HCT116 (cell line): ENCODE data around the gene MVB12A. TPM values are rescaled to one million over a fixed set of nuclear protein-coding genes. Genes with fewer than 3 reads are reported as not detected.

ENCODE experiments used
- ATAC-seq: fragments of 200-7000 bp; cut with Tn5 transposase; 2 replicates; pipeline ENCODE4 v1.9.1; 2020; ENCODE audit warnings: mild to moderate bottlenecking, moderate library complexity
- BruUV-seq: library from RNA; stranded (reverse); fragments of 400-500 nt; replicated peaks from 2 replicates; lab custom pipeline; 2021; lab: Mats Ljungman, UMichigan
- CTCF ChIA-PET: fragments of 300-600 bp; sonication (Branson Sonifier 250); formaldehyde crosslinking; loops from one replicate; lab custom pipeline; 2021; ENCODE audit warnings: antibody characterized with exemption; lab: Charles Lee
- POLR2A ChIA-PET: fragments of 300-600, 350-600 bp; sonication (Branson Sonifier 250); formaldehyde crosslinking; loops from one replicate; lab custom pipeline; 2021; ENCODE audit warnings: antibody characterized with exemption; lab: Charles Lee
- RAD21 ChIA-PET, 2 experiments: fragments of 300-600 bp; sonication (Branson Sonifier 250); formaldehyde crosslinking; loops; one replicate each; lab custom pipeline; 2023; ENCODE audit warnings: low total read pairs in 2 of 2; ENCODE audit not compliant: uncharacterized antibody in 2 of 2, unreplicated experiment in 2 of 2, low non-redundant PET in 1 of 2; lab: Charles Lee
- DNase-seq: peaks from one replicate; pipeline ENCODE4 v3.0.0-alpha.2; 2010; ENCODE audit warnings: low read depth, low spot score
- H2AFZ ChIP-seq: fragments of 200-600 bp; shearing (Covaris generic), sonication (generic); 2 replicates; pipeline ENCODE4 v1.6.1; 2017; ENCODE audit warnings: low read depth, mixed run types, mixed read lengths, antibody characterized with exemption, low read length; ENCODE audit not compliant: poor library complexity, severe bottlenecking
- H3K27ac ChIP-seq: 2 replicates; pipeline ENCODE4 v1.5.1; 2012; ENCODE audit warnings: low read depth, low read length
- H3K27me3 ChIP-seq: fragments of 200-600 bp; sonication (generic); 2 replicates; pipeline ENCODE4 v1.6.1; 2016; ENCODE audit warnings: mixed run types, low read length, mixed read lengths; ENCODE audit not compliant: insufficient read depth
- H3K36me3 ChIP-seq, 2 experiments: fragments of 200-500 bp in 1 of 2; fragments of 200-600 bp in 1 of 2; sonication (Bioruptor generic) in 1 of 2; sonication (generic) in 1 of 2; 2 replicates each; pipeline versions ENCODE4 v1.5.1 to v1.6.1; 2014 to 2016; ENCODE audit warnings: low read length in 2 of 2, inconsistent platforms in 1 of 2, mixed read lengths in 1 of 2, mixed run types in 1 of 2; ENCODE audit not compliant: insufficient read depth in 2 of 2, control insufficient read depth in 1 of 2
- H3K4me1 ChIP-seq, 2 experiments: fragments of 200-600 bp in 1 of 2; sonication (generic) in 1 of 2; 2 replicates each; pipeline versions ENCODE4 v1.5.1 to v1.6.1; 2012 to 2017; ENCODE audit warnings: low read length in 2 of 2, inconsistent platforms in 1 of 2, mild to moderate bottlenecking in 1 of 2, mixed read lengths in 1 of 2, mixed run types in 1 of 2, moderate library complexity in 1 of 2; ENCODE audit not compliant: insufficient read depth in 2 of 2, control insufficient read depth in 1 of 2
- H3K4me2 ChIP-seq: fragments of 200-600 bp; sonication (generic); 2 replicates; pipeline ENCODE4 v1.6.1; 2017; ENCODE audit warnings: mixed run types, low read length, mixed read lengths
- H3K4me3 ChIP-seq, 2 experiments: fragments of 200-600 bp in 1 of 2; sonication (generic) in 1 of 2; replicated peaks in 1 of 2; 2 replicates each; pipeline ENCODE4 v1.5.1; 2011 to 2016; ENCODE audit warnings: low read length in 2 of 2, control low read depth in 1 of 2, low read depth in 1 of 2, mild to moderate bottlenecking in 1 of 2, mixed read lengths in 1 of 2, mixed run types in 1 of 2
- H3K79me2 ChIP-seq: fragments of 200-600 bp; sonication (generic); 2 replicates; pipeline ENCODE4 v1.6.1; 2017; ENCODE audit warnings: mild to moderate bottlenecking, mixed run types, low read length, moderate library complexity, mixed read lengths; ENCODE audit not compliant: insufficient read depth
- H3K9ac ChIP-seq: fragments of 200-600 bp; sonication (generic); 2 replicates; pipeline ENCODE4 v1.6.1; 2016; ENCODE audit warnings: low read length, mixed read lengths
- H3K9me2 ChIP-seq: fragments of 200-600 bp; sonication (generic), shearing (Covaris generic); 2 replicates; pipeline ENCODE4 v1.6.1; 2017; ENCODE audit warnings: mixed run types, mild to moderate bottlenecking, moderate library complexity; ENCODE audit not compliant: insufficient read depth
- H3K9me3 ChIP-seq, 2 experiments: fragments of 200-500 bp in 1 of 2; fragments of 200-600 bp in 1 of 2; sonication (Bioruptor generic) in 1 of 2; sonication (generic) in 1 of 2; 2 replicates each; pipeline ENCODE4 v1.6.1; 2014 to 2017; ENCODE audit warnings: low read length in 2 of 2, mixed read lengths in 2 of 2, inconsistent platforms in 1 of 2, low read depth in 1 of 2, mild to moderate bottlenecking in 1 of 2, mixed run types in 1 of 2, moderate library complexity in 1 of 2; ENCODE audit not compliant: control insufficient read depth in 1 of 2, insufficient read depth in 1 of 2
- H4K20me1 ChIP-seq: fragments of 200-600 bp; sonication (generic), shearing (Covaris generic); 2 replicates; pipeline ENCODE4 v1.6.1; 2017; ENCODE audit warnings: mixed run types, mild to moderate bottlenecking, moderate library complexity; ENCODE audit not compliant: insufficient read depth
- ELF1 ChIP-seq: IDR thresholded peaks from 2 replicates; pipeline ENCODE4 v1.6.1; 2012; ENCODE audit warnings: low read depth, borderline replicate concordance
- EZH2 ChIP-seq: fragments of 200-600 bp; sonication (generic); IDR thresholded peaks from 2 replicates; pipeline ENCODE4 v1.6.1; 2017; ENCODE audit warnings: antibody characterized with exemption, mixed run types
- EZH2phosphoT487 ChIP-seq: fragments of 200-600 bp; IDR thresholded peaks from 2 replicates; pipeline ENCODE4 v1.6.1; 2018; ENCODE audit warnings: antibody characterized with exemption, borderline replicate concordance
- RAD21 ChIP-seq: IDR thresholded peaks from 2 replicates; pipeline ENCODE4 v1.6.1; 2012; ENCODE audit warnings: low read depth, mild to moderate bottlenecking
- SIN3A ChIP-seq: IDR thresholded peaks from 2 replicates; pipeline ENCODE4 v1.6.1; 2012; ENCODE audit warnings: low read depth
- YY1 ChIP-seq: IDR thresholded peaks from 2 replicates; pipeline ENCODE4 v1.6.1; 2011; ENCODE audit warnings: low read length, low read depth, moderate library complexity, mild to moderate bottlenecking; ENCODE audit not compliant: insufficient replicate concordance; ENCODE audit errors: extremely low read depth
- intact Hi-C: fragments of 100-400 bp; cut with micrococcal nuclease; formaldehyde crosslinking; loops from 2 replicates; pipeline ENCODE4 v1.10.0; 2022
- total RNA-seq: library from RNA; stranded (reverse); gene quantifications from one replicate; pipeline ENCODE4 v1.2.1, GENCODE V29; 2021; ENCODE audit not compliant: unreplicated experiment
- TF ChIP-seq, protein P1 (sequence below), 3 experiments: fragments of 200-600 bp in 1 of 3; sonication (generic) in 1 of 3; IDR thresholded peaks in 2 of 3; conservative IDR thresholded peaks in 1 of 3; 2 replicates each; pipeline ENCODE4 v1.5.1; 2012 to 2017; ENCODE audit warnings: low read depth in 2 of 3, low read length in 2 of 3, antibody characterized with exemption in 1 of 3, borderline replicate concordance in 1 of 3, control low read depth in 1 of 3, mild to moderate bottlenecking in 1 of 3, mixed read lengths in 1 of 3, mixed run types in 1 of 3, moderate library complexity in 1 of 3; ENCODE audit not compliant: insufficient read depth in 1 of 3
- TF ChIP-seq, protein P2 (sequence below): IDR thresholded peaks from 2 replicates; pipeline ENCODE4 v1.6.1; 2012; ENCODE audit warnings: low read depth

Gene MVB12A
- total RNA-seq, 1 experiment from 2014 or later, result 91.7 TPM

DNA sequence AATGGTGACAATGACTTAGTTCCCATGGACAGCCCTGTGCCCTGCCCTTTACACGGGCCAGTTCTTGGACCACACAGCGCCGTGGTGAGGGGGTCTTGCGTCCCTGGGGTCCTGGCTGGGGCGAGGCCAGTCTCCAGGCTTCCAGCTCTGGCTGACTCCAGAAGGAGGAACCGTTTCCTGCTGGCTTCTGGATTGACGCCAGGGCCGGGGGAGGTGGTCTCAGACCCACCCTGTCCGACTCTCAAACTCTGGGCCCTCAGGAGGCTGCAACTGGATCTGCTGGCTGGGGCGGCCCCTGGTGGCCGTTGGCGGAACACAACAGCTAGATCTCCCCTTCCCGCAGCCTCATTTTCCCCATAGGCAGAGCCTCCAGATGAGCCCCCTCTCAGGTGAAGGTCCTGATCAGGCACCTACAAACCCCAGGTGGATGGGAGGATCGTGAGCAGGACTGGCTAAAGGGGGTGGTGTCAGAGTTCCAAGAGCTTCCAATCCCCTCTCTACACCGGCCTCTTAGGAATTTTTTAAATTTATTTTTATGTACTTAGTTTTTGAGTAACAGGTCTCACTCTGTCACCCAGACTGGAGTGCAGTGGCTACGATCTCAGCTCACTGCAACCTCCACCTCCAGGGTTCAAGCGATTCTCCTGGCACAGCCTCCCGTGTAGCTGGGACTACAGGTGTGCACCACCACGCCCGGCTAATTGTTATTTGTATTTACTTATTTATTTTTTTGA lies 33.8 kb upstream of the MVB12A start:
- H3K9ac ChIP-seq, result no peak overlapping the region
- H3K9me2 ChIP-seq, result no peaks in the 10 kb centered on the region
- no peaks in the 10 kb centered on the region for H3K27me3 ChIP-seq
- DNase-seq (no peak), ATAC-seq (peak; percentile 67)
- H3K4me1 ChIP-seq, result peaks cover 19 to 31% of the 10 kb centered on the region in 2 experiments
- no peak overlapping the region for H3K27ac ChIP-seq
- peak overlapping the region; percentile 40; the same call in 1 of the 2 replicates for H3K4me2 ChIP-seq
- BruUV-seq, result no TSS peak
- no peaks in the 10 kb centered on the region for H3K79me2 ChIP-seq
- peak overlapping the region; percentile 82 for H2AFZ ChIP-seq
- H3K36me3 ChIP-seq, result no peaks in the 10 kb centered on the region
- H3K4me3 ChIP-seq, result no peak overlapping the region
- no peaks in the 10 kb centered on the region for H4K20me1 ChIP-seq
- TF ChIP-seq RAD21 (peak; percentile 91), YY1 (no peak), EZH2phosphoT487 (no peak), EZH2 (no peak), SIN3A (no peak), ELF1 (no peak)
- TF ChIP-seq, protein P1, sequence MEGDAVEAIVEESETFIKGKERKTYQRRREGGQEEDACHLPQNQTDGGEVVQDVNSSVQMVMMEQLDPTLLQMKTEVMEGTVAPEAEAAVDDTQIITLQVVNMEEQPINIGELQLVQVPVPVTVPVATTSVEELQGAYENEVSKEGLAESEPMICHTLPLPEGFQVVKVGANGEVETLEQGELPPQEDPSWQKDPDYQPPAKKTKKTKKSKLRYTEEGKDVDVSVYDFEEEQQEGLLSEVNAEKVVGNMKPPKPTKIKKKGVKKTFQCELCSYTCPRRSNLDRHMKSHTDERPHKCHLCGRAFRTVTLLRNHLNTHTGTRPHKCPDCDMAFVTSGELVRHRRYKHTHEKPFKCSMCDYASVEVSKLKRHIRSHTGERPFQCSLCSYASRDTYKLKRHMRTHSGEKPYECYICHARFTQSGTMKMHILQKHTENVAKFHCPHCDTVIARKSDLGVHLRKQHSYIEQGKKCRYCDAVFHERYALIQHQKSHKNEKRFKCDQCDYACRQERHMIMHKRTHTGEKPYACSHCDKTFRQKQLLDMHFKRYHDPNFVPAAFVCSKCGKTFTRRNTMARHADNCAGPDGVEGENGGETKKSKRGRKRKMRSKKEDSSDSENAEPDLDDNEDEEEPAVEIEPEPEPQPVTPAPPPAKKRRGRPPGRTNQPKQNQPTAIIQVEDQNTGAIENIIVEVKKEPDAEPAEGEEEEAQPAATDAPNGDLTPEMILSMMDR (IDR thresholded peaks at IDR 0.05 in 2 of 3, conservative IDR thresholded peaks at IDR 0.05 in 1 of 3; ENCODE audit: borderline replicate concordance in 1 of 3, insufficient read depth in 1 of 3, low read depth in 2 of 3, low read length in 2 of 3), result peak; percentile 91 to 97 (median 96)
- TF ChIP-seq, protein P2, sequence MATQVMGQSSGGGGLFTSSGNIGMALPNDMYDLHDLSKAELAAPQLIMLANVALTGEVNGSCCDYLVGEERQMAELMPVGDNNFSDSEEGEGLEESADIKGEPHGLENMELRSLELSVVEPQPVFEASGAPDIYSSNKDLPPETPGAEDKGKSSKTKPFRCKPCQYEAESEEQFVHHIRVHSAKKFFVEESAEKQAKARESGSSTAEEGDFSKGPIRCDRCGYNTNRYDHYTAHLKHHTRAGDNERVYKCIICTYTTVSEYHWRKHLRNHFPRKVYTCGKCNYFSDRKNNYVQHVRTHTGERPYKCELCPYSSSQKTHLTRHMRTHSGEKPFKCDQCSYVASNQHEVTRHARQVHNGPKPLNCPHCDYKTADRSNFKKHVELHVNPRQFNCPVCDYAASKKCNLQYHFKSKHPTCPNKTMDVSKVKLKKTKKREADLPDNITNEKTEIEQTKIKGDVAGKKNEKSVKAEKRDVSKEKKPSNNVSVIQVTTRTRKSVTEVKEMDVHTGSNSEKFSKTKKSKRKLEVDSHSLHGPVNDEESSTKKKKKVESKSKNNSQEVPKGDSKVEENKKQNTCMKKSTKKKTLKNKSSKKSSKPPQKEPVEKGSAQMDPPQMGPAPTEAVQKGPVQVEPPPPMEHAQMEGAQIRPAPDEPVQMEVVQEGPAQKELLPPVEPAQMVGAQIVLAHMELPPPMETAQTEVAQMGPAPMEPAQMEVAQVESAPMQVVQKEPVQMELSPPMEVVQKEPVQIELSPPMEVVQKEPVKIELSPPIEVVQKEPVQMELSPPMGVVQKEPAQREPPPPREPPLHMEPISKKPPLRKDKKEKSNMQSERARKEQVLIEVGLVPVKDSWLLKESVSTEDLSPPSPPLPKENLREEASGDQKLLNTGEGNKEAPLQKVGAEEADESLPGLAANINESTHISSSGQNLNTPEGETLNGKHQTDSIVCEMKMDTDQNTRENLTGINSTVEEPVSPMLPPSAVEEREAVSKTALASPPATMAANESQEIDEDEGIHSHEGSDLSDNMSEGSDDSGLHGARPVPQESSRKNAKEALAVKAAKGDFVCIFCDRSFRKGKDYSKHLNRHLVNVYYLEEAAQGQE, result no peak
- TF ChIP-seq, all 23 proteins: peak for 2
- CTCF ChIA-PET, result interaction anchor here (0.6 to 1.6 kb wide), 18 partner anchors 8 to 473 kb away, joined by 3 to 11 read pairs (median 3); partner anchors contain the start of genes BST2, DDA1, MRPL34 and RPL18A
- RAD21 ChIA-PET, result interaction anchor here in 1 of 2 experiments (0.7 to 0.8 kb wide), 2 partner anchors 39 to 81 kb away, joined by 3 read pairs; no protein-coding TSS in a partner anchor
- intact Hi-C loops, result loop anchor here (1.0 kb wide), 2 partner anchors 40 to 93 kb away; no protein-coding TSS in a partner anchor
- POLR2A ChIA-PET, result interaction anchor here (0.5 kb wide), 1 partner anchor 82 kb away, joined by 3 read pairs; no protein-coding TSS in a partner anchor
- no peaks in the 10 kb centered on the region for H3K9me3 ChIP-seq
